ENCODE measurements around the gene B9D2.
"Not testable (repeated sequence)": the region's sequence is repeated elsewhere in the genome, so short reads cannot be mapped to it uniquely, and the experiment has no call there.

Gene B9D2

DNA sequence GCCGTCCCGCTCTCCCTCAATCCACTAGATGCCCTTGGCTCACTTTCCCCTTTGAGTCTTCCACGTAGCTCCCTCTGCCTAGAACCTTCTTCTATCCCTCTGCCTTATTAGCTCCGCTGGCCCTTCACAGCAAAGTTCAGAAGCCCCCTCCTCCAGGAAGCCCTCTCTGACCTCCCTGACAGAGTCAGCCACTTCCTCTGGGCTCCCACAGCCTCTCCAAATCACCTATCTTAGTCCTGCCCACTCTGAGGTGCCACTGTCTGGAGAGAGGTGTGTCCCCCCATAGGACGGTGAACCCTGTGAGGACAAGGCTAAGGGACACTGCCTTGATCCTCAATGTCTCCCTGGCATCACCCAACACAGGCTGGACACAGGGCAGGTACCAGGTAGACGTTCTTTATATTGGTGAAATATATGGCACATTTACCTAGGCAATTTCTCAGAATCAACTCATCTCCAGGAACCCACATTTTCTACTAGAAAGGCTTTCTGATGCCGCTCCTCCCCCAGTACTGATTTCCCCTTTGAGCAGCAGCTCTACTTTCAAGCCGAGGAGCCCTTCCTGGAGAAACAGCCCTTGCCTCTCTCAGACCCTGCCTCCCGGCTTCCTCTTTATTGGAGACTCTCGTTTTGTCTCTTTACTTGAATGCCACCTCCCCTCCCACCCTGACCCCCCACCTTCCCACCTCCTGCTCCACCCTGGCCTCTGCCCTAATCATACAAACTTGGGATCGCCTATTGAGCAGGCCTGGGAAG is 6.8 kb downstream of the B9D2 start:
- DNase-seq (ENCODE audit: low read depth in 1 of 2, low spot score in 1 of 2), result no peak

DNA sequence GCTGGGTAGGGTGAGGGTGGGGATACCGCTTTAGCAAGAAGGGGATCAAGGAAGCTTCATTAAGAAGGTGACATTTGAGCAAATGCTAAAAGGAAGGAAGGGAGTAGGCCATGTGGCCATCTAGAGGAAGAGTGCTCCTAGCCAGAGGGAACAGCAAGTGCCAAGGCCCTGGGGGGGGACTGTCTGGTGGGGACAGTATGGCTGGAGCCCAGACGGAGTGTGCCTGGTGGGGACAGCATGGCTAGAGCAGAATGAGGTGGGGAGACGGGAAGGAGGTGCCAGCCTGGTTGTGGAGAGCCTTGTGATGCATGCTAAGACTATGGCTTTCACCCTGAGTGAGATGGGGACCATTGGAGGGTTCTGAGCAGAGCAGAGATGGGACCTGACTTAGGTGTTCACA is 8.1 kb downstream of the B9D2 start:
- DNase-seq (ENCODE audit: low read depth in 1 of 2, low spot score in 1 of 2), result no peak

DNA sequence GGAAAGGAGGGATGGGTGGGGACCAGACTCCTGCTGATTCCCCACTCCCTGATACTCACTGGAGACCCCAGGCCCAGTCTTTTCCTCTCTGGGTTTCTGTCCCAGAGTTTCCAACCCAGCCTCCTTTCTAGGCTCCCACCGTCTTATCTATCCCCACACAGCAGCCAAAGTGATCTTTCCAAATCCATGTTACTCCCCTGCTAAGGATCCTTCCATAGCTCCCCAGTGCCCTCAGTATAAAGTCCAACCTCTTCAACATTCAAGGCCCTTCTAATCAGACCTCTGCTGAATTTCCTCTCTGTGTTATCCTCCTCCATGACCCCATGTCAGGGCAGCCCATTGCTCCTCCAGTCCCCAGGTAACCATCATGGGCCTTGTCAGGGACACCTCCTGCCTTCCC is 8.9 kb downstream of the B9D2 start:
- no peak for DNase-seq (ENCODE audit: low read depth in 1 of 2, low spot score in 1 of 2)

DNA sequence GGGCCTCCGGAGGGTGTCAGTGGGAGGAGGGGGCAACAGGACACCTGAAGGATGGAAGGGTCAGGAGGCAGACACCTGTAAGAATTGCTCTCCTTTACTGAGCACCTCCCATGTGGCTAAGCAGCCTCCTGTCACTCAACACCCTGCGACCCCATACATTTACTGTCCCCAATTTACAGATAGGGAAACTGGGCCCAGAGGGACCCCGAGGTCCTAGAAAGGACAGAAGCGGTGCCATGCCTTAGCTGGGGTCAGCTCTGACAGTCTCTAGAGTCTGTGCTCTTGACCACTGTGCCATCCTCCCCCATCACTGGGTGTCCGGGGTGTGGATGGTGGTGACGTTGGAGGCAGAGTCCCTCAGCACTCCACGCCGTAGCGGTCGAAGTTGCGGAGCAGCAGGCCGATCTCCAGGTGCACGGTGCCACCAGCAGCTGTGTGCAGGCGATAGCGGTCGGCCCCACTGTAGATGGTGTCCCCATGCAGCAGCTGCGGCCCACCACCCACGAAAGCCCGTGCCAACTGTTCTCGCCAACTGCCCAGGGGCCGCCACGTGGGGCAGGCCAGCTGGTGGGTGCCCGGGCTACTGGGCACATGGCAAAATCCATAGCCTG is 9.5 kb downstream of the B9D2 start:
- DNase-seq (ENCODE audit: low read depth in 1 of 2, low spot score in 1 of 2), result no peak

DNA sequence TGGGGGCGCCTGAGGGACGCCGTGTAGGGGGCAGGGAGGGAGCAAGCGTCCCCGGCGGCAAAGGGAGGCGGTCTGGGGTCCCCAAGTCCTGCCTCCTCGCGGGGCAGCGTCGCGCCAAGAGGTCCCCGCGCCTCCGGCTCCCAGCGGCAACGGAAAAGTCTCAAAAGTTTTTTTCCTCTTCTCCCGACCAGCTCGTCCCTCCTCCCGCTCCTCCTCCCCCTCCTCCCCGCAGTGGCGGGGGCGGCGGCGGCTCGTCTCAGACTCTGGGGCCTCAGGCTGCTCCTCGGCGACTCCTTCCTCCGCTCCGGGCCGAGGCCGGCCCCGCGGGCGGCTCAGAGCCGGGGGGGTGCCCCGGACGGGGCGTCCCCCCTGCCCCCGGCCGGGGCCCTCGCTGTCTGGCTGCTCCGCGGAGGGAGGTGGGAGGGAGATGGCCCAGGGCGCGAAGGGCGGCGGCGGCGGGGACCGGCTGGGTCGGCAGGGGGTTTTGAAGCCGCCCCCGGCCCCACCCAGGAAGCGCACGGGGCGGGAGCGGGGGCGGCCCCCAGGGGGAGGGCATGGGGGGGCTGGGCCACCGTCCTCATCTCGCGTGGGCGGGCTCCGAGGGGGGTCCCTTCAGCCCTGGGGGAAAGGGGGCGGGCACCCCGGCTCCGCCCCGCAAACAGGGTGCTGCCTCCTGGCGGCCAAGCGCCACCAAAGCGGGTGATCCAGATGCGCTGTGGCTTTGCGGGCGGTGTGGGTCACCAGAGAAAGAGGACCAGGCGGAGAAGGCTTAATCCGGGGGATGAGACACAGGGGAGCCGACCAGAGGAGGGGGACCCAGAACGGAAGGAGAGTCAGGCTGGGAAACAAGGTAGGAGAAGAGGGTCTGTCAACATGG is 10.2 kb downstream of the B9D2 start, which contains the start of gene TGFB1:
TGFB1 (minus strand) TSS at position 457 of the 877 bp plus-strand sequence. CDS start 878 bp downstream, outside the sequence.
- DNase-seq (ENCODE audit: low read depth in 1 of 2, low spot score in 1 of 2), result peak; percentile 80 to 83

DNA sequence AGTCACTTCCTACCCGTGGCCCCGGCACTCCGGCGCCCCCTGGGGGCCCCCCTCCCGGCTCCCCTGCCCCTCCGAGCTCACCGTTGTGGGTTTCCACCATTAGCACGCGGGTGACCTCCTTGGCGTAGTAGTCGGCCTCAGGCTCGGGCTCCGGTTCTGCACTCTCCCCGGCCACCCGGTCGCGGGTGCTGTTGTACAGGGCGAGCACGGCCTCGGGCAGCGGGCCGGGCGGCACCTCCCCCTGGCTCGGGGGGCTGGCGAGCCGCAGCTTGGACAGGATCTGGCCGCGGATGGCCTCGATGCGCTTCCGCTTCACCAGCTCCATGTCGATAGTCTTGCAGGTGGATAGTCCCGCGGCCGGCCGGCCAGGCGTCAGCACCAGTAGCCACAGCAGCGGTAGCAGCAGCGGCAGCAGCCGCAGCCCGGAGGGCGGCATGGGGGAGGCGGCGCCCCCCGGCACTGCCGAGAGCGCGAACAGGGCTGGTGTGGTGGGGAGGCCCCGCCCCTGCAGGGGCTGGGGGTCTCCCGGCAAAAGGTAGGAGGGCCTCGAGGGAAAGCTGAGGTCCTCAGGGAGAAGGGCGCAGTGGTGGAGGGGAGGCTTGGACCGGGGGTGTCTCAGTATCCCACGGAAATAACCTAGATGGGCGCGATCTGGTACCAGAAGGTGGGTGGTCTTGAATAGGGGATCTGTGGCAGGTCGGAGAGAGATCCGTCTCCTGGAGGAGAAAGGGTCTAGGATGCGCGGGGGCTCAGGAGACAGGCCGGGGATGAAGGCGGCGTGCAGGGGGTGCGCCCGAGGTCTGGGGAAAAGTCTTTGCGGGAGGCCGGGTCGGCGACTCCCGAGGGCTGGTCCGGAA is 11.1 kb downstream of the B9D2 start:
- peak; percentile 60 to 68 for DNase-seq (ENCODE audit: low read depth in 1 of 2, low spot score in 1 of 2)

DNA sequence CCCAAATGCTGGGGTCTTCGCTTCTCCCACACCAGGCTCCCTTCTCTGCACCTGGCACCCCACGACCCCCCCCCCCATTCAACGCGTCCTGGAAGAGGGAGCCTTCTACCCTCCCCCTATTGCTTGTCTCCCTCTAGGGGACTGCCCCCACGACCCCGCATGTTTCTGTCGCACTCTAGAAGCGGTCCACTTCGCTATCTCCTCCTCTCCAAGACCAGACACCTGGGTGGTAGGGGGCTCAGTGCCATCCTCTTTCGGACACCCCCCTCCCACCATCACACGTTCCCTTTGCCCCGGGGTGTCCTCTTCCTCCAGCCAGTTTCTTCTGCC is 11.7 kb downstream of the B9D2 start:
- DNase-seq (ENCODE audit: low read depth in 1 of 2, low spot score in 1 of 2), result no peak

DNA sequence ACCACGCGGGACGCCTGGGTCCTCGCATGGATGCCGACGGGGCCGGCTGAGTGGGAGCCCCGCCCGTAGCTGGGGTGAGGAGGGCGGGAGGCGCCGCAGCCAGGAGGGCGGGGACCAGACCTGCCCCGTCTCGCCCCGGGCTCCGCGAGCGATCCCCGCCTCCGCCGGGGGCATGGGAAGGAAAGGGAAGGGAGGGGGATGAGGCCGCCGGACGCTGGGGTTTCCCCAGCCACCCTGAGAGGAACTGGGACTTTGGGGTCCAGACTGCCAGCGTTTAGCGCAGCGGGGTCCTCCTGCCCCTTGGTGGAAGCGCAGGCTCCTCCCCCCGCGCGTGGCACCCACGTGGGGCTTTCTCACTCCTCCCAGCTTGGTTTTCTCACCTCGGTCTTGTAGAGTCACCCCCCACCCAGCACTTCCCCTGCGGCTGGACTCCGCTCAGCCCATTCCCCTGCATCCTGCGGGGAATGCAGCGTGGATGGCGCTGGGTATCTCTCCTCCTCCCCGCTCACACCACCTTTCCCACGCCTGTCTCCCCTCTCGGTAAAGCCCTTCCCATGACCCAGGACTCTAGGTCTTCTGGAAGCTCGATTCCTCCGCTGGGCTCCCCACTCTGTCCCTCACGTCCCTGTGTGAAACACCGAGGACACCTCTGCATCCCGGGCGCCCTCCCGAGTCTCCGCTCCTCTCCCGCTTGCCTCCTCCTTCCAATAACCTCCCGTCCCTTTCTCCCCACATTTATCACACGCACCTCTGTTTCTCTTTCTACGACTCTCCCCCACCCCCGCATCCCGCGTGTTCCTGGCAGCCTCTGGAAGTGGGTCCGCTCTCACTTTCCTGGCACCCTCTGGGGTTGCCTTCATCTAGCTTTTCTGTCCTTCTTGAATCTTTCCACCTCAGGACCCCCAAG is 12.4 kb downstream of the B9D2 start:
- peak; percentile 64 to 81 for DNase-seq (ENCODE audit: low read depth in 1 of 2, low spot score in 1 of 2)

DNA sequence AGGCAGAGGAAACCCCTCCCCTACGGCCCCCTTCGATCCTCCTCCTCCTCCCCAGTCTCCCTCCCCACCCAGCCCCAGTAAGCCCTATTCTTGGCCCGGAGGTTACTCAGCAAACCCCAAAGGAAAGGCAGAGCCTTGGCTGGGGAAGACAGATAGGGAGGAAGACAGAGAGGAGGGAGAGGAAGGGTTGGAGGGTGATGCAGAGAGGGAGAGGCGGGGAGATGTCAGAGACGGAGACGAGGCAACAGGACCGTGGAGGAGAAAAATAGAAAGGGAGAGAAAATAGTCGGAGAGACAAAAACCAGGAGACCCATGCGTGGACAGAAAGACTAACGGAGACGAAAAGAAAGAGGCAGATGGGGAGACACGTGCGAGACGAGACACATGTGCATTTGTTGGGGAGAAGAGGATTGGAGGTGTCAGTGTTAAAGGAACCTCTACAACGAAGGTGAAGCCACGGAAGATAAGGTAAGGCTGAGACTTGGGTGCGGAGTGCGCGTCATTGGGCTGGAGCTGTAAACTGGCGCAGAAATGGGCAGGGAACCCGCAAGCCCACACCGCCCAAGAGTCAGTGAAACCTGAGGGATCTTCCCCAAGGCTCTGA is 13.1 kb downstream of the B9D2 start:
- DNase-seq (ENCODE audit: low read depth in 1 of 2, low spot score in 1 of 2), result no peak

DNA sequence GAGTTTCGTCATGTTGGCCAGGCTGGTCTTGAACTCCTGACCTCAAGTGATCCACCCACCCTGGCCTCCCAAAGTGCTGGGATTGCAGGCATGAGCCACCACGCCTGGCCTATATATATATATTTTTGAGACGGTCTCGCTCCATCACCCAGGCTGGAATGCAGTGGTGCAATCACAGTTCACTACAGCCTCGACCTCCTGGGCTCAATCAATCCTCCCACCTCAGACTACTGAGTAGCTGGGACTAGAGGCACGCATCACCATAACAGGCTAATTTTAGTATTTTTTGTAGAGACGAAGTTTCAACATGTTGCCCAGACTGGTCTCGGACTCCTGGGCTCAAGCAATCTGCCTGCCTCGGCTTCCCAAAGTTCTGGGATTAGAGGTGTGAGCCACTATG is 17.0 kb downstream of the B9D2 start:
- DNase-seq (ENCODE audit: low read depth in 1 of 2, low spot score in 1 of 2), result not testable (repeated sequence)

DNA sequence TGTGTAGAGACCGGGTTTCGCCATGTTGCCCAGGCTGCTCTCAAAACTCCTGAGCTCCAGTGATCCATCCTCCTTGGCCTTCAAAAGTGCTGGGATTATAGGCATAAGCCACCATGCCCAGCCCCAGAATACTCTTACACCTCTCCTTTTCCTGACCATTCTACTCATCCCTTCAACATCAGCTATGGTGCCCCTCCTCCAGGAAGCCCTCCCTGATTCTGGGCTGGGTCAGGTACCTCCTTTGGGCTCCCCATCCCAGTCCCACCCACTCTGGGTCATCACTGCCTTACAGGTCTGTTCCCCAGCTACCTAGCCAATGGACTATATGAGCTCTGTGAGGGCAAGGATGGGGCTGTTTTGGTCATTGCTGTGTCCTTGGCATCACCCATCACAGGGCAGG is 19.8 kb downstream of the B9D2 start:
- DNase-seq (ENCODE audit: low read depth in 1 of 2, low spot score in 1 of 2), result no peak

DNA sequence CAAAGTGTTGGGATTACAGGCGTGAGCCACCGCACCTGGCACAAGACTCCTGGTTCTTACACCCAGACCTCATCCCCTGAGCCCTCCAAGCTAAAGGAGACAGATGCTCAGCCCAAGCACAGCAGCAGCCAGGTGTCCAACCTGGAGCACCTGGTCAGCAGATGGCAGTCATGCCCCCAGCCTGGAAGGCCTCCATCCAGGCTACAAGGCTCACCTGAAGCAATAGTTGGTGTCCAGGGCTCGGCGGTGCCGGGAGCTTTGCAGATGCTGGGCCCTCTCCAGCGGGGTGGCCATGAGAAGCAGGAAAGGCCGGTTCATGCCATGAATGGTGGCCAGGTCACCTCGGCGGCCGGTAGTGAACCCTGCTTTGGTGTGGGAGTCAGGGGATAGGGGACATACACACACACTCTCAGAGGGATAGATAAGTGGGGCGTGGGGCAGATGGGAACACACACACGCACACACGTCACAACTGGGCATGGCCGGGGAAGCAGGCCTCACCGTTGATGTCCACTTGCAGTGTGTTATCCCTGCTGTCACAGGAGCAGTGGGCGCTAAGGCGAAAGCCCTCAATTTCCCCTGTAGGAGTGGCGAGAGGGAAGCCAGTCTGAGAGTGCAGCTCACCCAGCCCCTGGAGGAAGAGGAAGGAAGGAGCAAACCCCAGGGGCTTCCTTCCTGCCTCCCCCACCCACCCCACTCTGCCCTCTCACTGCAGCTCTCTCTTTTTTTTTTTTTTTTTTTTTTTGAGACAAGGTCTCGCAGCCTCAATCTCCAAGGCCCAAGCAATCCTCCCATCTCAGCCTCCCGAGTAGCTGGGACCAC is 22.1 kb downstream of the B9D2 start:
- no peak for DNase-seq (ENCODE audit: low read depth in 1 of 2, low spot score in 1 of 2)

DNA sequence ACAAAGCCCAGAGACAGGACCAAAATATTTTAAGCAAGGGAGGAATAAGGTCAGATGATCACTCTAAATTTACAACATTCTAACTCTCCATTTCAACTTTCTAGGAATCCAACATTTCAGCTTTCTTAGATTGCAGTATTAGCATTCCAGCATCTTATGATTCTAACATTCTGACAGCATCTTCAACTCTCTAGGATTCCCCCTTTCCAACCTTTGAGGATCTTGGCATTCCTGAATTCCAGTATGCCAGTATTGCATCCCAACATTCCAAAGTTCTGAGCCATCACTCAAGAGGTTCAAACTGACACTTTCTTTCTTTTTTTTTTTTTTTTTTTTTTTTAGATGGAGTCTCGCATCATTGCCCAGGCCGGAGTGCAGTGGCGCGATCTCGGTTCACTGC is 24.0 kb downstream of the B9D2 start:
- no peak for DNase-seq (ENCODE audit: low read depth in 1 of 2, low spot score in 1 of 2)

DNA sequence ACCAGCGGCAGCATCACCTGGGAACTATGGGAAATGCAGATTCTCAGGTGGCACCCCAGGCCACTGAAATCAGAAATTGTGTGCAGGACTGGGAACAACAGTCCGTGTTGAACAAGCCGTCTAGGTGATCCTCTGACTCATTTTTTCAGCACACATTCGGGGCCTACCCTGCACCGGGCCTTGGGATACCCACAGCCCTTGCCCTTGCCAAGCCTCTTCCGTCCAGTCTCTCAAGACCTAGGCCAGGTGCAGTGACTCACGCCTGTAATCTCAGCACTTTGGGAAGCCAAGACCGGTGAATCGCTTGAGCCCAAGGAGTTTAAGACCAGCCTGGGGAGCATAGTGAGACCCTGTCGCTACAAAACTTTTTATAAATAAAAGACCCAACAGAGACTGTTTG is 28.5 kb downstream of the B9D2 start:
- no peak for DNase-seq (ENCODE audit: low read depth in 1 of 2, low spot score in 1 of 2)

DNA sequence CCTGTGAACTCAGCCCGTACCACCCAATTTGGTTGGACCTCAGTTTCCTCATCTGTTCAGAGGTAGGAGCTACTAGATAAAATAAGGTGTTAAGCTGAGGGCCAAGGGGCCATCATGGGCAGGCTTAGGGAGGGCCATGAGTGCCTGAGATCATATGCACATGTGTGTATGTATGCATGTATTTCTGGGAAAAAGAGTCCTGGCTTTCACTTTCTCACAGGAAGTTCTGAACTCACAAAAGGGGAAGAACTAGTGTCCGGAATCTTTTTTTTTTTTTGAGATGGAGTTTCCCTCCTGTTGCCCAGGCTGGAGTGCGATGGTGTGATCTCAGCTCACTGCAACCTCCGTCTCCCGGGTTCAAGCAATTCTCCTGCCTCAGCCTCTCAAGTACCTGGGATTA is 29.2 kb downstream of the B9D2 start:
- no peak for DNase-seq (ENCODE audit: low read depth in 1 of 2, low spot score in 1 of 2)

DNA sequence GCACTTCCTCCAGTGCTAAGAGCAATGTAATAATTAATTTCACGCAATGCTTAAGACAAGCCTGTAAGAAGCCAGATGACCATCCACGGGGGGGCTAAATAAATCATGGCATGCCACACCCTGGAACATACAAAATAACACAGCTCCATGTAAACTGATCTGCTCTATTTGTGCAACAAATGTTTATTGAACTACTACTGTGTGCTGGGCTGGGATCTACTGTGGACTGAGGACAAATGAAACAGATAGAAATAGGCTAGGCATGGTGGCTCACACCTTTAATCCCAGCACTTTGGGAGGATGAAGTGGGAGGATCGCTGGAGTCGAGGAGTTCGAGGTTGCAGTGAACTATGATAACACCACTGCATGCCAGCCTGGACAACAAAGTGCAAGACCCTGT is 31.5 kb downstream of the B9D2 start:
- DNase-seq (ENCODE audit: low read depth in 1 of 2, low spot score in 1 of 2), result no peak

DNA sequence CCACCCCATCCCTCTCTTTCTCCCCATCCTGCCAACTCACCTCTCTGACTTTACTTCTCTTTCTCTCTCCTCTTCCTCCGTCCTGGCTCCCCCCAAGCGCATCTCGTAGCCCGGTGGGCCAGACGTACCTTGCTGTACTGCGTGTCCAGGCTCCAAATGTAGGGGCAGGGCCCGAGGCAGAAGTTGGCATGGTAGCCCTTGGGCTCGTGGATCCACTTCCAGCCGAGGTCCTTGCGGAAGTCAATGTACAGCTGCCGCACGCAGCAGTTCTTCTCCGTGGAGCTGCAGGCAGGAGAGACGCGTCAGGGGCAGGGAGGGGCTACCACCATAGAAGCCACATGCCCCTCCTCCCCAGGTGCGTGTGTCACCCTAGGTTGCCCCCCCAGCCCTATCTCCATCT is 31.9 kb downstream of the B9D2 start:
- no peak for DNase-seq (ENCODE audit: low read depth in 1 of 2, low spot score in 1 of 2)

DNA sequence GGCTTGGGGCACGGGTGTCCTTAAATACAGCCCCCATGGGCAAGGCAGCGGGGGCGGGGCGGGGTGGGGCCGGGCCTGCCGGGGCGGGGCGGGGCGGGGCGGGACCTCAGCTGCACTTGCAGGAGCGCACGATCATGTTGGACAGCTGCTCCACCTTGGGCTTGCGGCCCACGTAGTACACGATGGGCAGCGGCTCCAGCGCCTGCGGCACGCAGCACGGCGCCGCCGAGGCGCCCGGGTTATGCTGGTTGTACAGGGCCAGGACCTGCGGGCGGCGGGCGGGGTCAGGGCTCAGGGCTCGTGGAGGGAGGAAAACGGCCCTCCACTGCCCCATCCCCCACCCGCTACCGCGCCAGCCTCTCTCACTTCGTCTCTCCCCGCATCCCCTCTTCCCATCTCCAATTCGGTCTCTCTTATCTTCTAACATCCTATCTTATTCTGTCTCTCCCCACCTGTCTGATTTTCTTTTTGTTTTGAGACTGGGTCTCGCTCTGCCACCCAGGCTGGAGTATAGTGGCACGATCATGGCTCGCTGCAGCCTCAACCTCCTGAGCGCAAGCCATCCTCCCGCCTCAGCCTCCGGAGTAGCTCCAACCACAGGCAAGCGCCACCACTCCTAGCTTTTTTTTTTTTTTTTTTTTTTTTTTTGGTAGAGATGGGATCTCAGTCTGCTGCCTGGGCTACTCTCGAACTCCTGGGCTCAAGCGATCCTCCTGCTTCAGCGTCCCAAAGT is 32.8 kb downstream of the B9D2 start:
- no peak for DNase-seq (ENCODE audit: low read depth in 1 of 2, low spot score in 1 of 2)

Measured in activated CD4-positive, alpha-beta T cell treated with anti-CD3 and anti-CD28 coated beads, Interleukin-2, amount 50 U/mL, for 24 hours (primary cell).